ENCODE results near the gene ARSA. TPM values are rescaled to one million over a fixed set of nuclear protein-coding genes. Genes with fewer than 3 reads are reported as not detected.

ARSA gene
- polyA plus RNA-seq, 2 of the 4 experiments (the other 2 are of a cell fraction) = 7.7 to 19.5 TPM

DNA sequence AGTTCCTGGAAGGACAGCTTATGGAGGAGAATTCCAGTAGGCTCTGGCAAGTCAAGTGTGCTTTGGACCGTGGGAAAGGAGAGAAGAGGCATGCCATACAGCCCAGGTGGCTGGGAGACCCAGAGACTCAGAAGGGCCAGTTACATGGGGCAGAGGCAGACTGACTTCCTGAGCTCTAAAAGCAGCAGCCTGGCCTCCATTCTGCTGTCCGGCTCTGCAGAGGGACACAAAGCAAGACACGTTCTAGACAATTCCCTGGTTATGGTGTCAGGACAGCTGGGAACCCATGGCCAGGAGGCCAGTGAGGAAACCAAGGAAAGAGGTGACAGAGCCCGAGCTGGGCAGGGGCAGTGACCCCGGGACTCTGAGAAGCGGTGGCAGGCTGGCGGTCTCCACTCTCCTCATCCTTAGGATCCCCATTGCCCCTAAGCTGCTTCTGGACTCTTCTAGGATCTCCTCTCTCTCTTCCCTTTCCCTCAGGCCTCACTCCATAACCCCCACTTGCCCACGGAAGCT lies 52.5 kb downstream of the ARSA start (continued):
- TF ChIP-seq EHF (CRISPR knock-in tag; IDR thresholded peaks at IDR 0.05) = no peak
- TF ChIP-seq, protein P1, sequence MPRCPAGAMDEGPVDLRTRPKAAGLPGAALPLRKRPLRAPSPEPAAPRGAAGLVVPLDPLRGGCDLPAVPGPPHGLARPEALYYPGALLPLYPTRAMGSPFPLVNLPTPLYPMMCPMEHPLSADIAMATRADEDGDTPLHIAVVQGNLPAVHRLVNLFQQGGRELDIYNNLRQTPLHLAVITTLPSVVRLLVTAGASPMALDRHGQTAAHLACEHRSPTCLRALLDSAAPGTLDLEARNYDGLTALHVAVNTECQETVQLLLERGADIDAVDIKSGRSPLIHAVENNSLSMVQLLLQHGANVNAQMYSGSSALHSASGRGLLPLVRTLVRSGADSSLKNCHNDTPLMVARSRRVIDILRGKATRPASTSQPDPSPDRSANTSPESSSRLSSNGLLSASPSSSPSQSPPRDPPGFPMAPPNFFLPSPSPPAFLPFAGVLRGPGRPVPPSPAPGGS (IDR thresholded peaks at IDR 0.05) = no peak

Small RNA genes within 50 kb of the gene (small RNA-seq; reads per million reads assigned to genes)
- gene RF00019 = 0 reads per million in 6 experiments

Other genes starting within 250 kb of the ARSA start
- gene SBF1, start 153.1 kb downstream of the ARSA start, polyA plus RNA-seq (2011; rRNA removed) = 9.6 and 12.7 TPM in 2 replicates
- gene SBF1, start 153.1 kb downstream of the ARSA start, polyA plus RNA-seq (2017; fragmentation: RNase III; extraction: RNeasy Plus Mini Kit Qiagen cat#74134 plus additional on column Dnase treatment) = 19.5 to 23.0 TPM (median 20.9 TPM) in 3 replicates
- gene ADM2, start 146.6 kb downstream of the ARSA start, polyA plus RNA-seq (2011; rRNA removed) = 0.99 and 1.1 TPM in 2 replicates
- 0.46 to 0.62 TPM (median 0.50 TPM) in 3 replicates for gene ADM2, start 146.6 kb downstream of the ARSA start, polyA plus RNA-seq (2017; fragmentation: RNase III; extraction: RNeasy Plus Mini Kit Qiagen cat#74134 plus additional on column Dnase treatment)
- 0.08 and 0.20 TPM in 2 replicates for gene MIOX, start 141.3 kb downstream of the ARSA start, polyA plus RNA-seq (2011; rRNA removed)
- gene MIOX, start 141.3 kb downstream of the ARSA start, polyA plus RNA-seq (2017; fragmentation: RNase III; extraction: RNeasy Plus Mini Kit Qiagen cat#74134 plus additional on column Dnase treatment) = not detected in 3 replicates
- gene LMF2, start 120.5 kb downstream of the ARSA start, polyA plus RNA-seq (2011; rRNA removed) = 13.0 and 15.1 TPM in 2 replicates
- gene LMF2, start 120.5 kb downstream of the ARSA start, polyA plus RNA-seq (2017; fragmentation: RNase III; extraction: RNeasy Plus Mini Kit Qiagen cat#74134 plus additional on column Dnase treatment) = 31.8 to 34.2 TPM (median 32.5 TPM) in 3 replicates
- gene NCAPH2, start 119.9 kb downstream of the ARSA start, polyA plus RNA-seq (2011; rRNA removed) = 13.9 and 14.3 TPM in 2 replicates
- gene NCAPH2, start 119.9 kb downstream of the ARSA start, polyA plus RNA-seq (2017; fragmentation: RNase III; extraction: RNeasy Plus Mini Kit Qiagen cat#74134 plus additional on column Dnase treatment) = 27.7 to 29.4 TPM (median 29.1 TPM) in 3 replicates
- gene SCO2, start 102.6 kb downstream of the ARSA start, polyA plus RNA-seq (2011; rRNA removed) = 0.37 and 1.9 TPM in 2 replicates
- 1.7 to 2.6 TPM (median 2.3 TPM) in 3 replicates for gene SCO2, start 102.6 kb downstream of the ARSA start, polyA plus RNA-seq (2017; fragmentation: RNase III; extraction: RNeasy Plus Mini Kit Qiagen cat#74134 plus additional on column Dnase treatment)
- gene TYMP, start 98.1 kb downstream of the ARSA start, polyA plus RNA-seq (2011; rRNA removed) = 4.8 and 5.9 TPM in 2 replicates
- gene TYMP, start 98.1 kb downstream of the ARSA start, polyA plus RNA-seq (2017; fragmentation: RNase III; extraction: RNeasy Plus Mini Kit Qiagen cat#74134 plus additional on column Dnase treatment) = 9.0 to 11.0 TPM (median 10.6 TPM) in 3 replicates
- gene KLHDC7B, start 82.3 kb downstream of the ARSA start, polyA plus RNA-seq (2011; rRNA removed) = 0.09 and 0.15 TPM in 2 replicates
- not detected in 3 replicates for gene KLHDC7B, start 82.3 kb downstream of the ARSA start, polyA plus RNA-seq (2017; fragmentation: RNase III; extraction: RNeasy Plus Mini Kit Qiagen cat#74134 plus additional on column Dnase treatment)
- gene SYCE3, start 65.2 kb downstream of the ARSA start, polyA plus RNA-seq (2011; rRNA removed) = 0.30 and 0.59 TPM in 2 replicates
- 0.29 to 0.45 TPM in 2 of 3 replicates, not detected in the other for gene SYCE3, start 65.2 kb downstream of the ARSA start, polyA plus RNA-seq (2017; fragmentation: RNase III; extraction: RNeasy Plus Mini Kit Qiagen cat#74134 plus additional on column Dnase treatment)
- gene CPT1B, start 49.7 kb downstream of the ARSA start, polyA plus RNA-seq (2011; rRNA removed) = 12.1 and 16.5 TPM in 2 replicates
- gene CPT1B, start 49.7 kb downstream of the ARSA start, polyA plus RNA-seq (2017; fragmentation: RNase III; extraction: RNeasy Plus Mini Kit Qiagen cat#74134 plus additional on column Dnase treatment) = 21.1 to 27.5 TPM (median 26.5 TPM) in 3 replicates
- 16.4 and 22.7 TPM in 2 replicates for gene CHKB, start 45.3 kb downstream of the ARSA start, polyA plus RNA-seq (2011; rRNA removed)
- 21.0 to 26.1 TPM (median 25.8 TPM) in 3 replicates for gene CHKB, start 45.3 kb downstream of the ARSA start, polyA plus RNA-seq (2017; fragmentation: RNase III; extraction: RNeasy Plus Mini Kit Qiagen cat#74134 plus additional on column Dnase treatment)
- gene MAPK8IP2, start 27.4 kb downstream of the ARSA start, polyA plus RNA-seq (2011; rRNA removed) = 0.75 and 0.76 TPM in 2 replicates
- gene MAPK8IP2, start 27.4 kb downstream of the ARSA start, polyA plus RNA-seq (2017; fragmentation: RNase III; extraction: RNeasy Plus Mini Kit Qiagen cat#74134 plus additional on column Dnase treatment) = 2.2 to 3.0 TPM (median 2.8 TPM) in 3 replicates
- gene SHANK3, start 44.7 kb upstream of the ARSA start, polyA plus RNA-seq (2011; rRNA removed) = 0.52 and 0.53 TPM in 2 replicates
- 2.1 to 2.4 TPM (median 2.3 TPM) in 3 replicates for gene SHANK3, start 44.7 kb upstream of the ARSA start, polyA plus RNA-seq (2017; fragmentation: RNase III; extraction: RNeasy Plus Mini Kit Qiagen cat#74134 plus additional on column Dnase treatment)
- gene ACR, start 110.1 kb upstream of the ARSA start, polyA plus RNA-seq (2011; rRNA removed) = not detected in 2 replicates
- 0.11 TPM in 1 of 3 replicates, not detected in the others for gene ACR, start 110.1 kb upstream of the ARSA start, polyA plus RNA-seq (2017; fragmentation: RNase III; extraction: RNeasy Plus Mini Kit Qiagen cat#74134 plus additional on column Dnase treatment)
- 32.6 and 35.7 TPM in 2 replicates for gene RABL2B, start 155.5 kb upstream of the ARSA start, polyA plus RNA-seq (2011; rRNA removed)
- 22.1 to 25.5 TPM (median 24.0 TPM) in 3 replicates for gene RABL2B, start 155.5 kb upstream of the ARSA start, polyA plus RNA-seq (2017; fragmentation: RNase III; extraction: RNeasy Plus Mini Kit Qiagen cat#74134 plus additional on column Dnase treatment)